A549 treated with CORT108297 at 1 μM for 4 hours (cell line): ENCODE measurements around the gene SEMA6D. TPM values are rescaled to one million over a fixed set of nuclear protein-coding genes. Genes with fewer than 3 reads are reported as not detected.

Experiments used
- total RNA-seq: library from RNA; stranded (reverse); fragments of 200-300 nt; extraction: Qiagen RNA extraction; gene quantifications from 5 replicates; pipeline ENCODE4 v1.2.3, GENCODE V29; 2022

The SEMA6D gene, protein sequence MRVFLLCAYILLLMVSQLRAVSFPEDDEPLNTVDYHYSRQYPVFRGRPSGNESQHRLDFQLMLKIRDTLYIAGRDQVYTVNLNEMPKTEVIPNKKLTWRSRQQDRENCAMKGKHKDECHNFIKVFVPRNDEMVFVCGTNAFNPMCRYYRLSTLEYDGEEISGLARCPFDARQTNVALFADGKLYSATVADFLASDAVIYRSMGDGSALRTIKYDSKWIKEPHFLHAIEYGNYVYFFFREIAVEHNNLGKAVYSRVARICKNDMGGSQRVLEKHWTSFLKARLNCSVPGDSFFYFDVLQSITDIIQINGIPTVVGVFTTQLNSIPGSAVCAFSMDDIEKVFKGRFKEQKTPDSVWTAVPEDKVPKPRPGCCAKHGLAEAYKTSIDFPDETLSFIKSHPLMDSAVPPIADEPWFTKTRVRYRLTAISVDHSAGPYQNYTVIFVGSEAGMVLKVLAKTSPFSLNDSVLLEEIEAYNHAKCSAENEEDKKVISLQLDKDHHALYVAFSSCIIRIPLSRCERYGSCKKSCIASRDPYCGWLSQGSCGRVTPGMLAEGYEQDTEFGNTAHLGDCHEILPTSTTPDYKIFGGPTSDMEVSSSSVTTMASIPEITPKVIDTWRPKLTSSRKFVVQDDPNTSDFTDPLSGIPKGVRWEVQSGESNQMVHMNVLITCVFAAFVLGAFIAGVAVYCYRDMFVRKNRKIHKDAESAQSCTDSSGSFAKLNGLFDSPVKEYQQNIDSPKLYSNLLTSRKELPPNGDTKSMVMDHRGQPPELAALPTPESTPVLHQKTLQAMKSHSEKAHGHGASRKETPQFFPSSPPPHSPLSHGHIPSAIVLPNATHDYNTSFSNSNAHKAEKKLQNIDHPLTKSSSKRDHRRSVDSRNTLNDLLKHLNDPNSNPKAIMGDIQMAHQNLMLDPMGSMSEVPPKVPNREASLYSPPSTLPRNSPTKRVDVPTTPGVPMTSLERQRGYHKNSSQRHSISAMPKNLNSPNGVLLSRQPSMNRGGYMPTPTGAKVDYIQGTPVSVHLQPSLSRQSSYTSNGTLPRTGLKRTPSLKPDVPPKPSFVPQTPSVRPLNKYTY
- total RNA-seq, result not detected in 5 replicates

DNA sequence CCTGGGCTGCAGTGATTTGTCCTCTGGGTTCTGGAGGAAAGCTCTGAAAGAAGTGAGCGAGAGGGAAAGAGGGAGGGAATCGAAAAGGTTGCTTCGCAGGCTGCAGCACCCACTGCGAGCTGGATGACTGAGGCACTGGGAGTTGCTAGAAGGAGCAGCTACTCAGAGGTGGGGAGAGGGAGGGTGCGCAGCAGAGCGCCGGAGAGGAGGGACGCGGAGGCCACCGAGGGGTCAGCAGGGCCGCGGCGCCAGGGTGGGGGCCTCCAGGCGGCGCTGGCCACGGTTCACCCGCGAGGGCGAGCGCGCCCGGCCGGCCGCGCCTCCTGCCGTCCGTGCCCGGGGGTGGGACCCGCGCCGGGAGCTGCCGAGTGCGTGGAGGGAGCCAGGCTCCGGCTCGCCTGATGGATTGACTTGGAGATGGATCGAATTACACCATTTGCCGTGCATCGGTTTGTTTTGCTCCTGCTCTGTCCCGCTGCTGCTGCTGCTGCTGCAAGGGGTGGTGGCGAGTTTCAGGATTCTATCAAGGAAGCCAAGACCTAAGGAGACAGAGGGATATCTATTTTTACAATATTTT is at the start of gene SEMA6D:
TSS of gene SEMA6D (plus strand) at position 470 of the 577 bp plus-strand sequence. CDS start 42,294 bp downstream, outside the sequence.

